NCI-H2029 (cell line): ENCODE data around the gene LPP.
A peak's percentile ranks its signal among the peaks of the same experiment; 100 is the strongest.

ENCODE experiments used
- DNase-seq: peaks from one replicate; lab custom pipeline; 2025; lab: John Stamatoyannopoulos, UW

The LPP gene

GRCh38 chr3:188248036-188248561 lies 94.1 kb downstream of the LPP start:
- no peak for DNase-seq

- DNase-seq: no peak
These were observed 99.3 kb downstream of the LPP start for GRCh38 chr3:188253123-188253793.

GRCh38 chr3:188253800-188254452 lies 100.0 kb downstream of the LPP start:
- DNase-seq: no peak

- no peak for DNase-seq
These were observed 100.6 kb downstream of the LPP start for GRCh38 chr3:188254520-188255070.

- no peak for DNase-seq
These were observed 101.2 kb downstream of the LPP start for GRCh38 chr3:188255190-188255589.

GRCh38 chr3:188256758-188257157 lies 102.8 kb downstream of the LPP start:
- no peak for DNase-seq

GRCh38 chr3:188257384-188258026 lies 103.5 kb downstream of the LPP start:
- no peak for DNase-seq

GRCh38 chr3:188259191-188259590 lies 105.2 kb downstream of the LPP start:
- DNase-seq: no peak

GRCh38 chr3:188259596-188259995 lies 105.6 kb downstream of the LPP start:
- no peak for DNase-seq

GRCh38 chr3:188261011-188261410 lies 107.1 kb downstream of the LPP start:
- no peak for DNase-seq

- no peak for DNase-seq
These were observed 108.5 kb downstream of the LPP start for GRCh38 chr3:188262488-188262887.

GRCh38 chr3:188262913-188263683 lies 109.1 kb downstream of the LPP start:
- no peak for DNase-seq

GRCh38 chr3:188264226-188265207 lies 110.6 kb downstream of the LPP start:
- DNase-seq: no peak

GRCh38 chr3:188266562-188267274 lies 112.8 kb downstream of the LPP start:
- DNase-seq: no peak

GRCh38 chr3:188267790-188268335 lies 113.9 kb downstream of the LPP start:
- DNase-seq: no peak

GRCh38 chr3:188268336-188268735 lies 114.4 kb downstream of the LPP start:
- peak; percentile 29 for DNase-seq

- no peak for DNase-seq
These were observed 115.1 kb downstream of the LPP start for GRCh38 chr3:188269040-188269439.

GRCh38 chr3:188270423-188270972 lies 116.5 kb downstream of the LPP start:
- no peak for DNase-seq

- DNase-seq: no peak
These were observed 117.4 kb downstream of the LPP start for GRCh38 chr3:188271226-188271914.
